Stimulated activated naive CD4-positive, alpha-beta T cell (primary cell): ENCODE measurements around the gene POU6F2.

Experiments used
- DNase-seq, 6 experiments: peaks; one replicate each; lab custom pipeline; 2025; lab: John Stamatoyannopoulos, UW

POU6F2 gene

GRCh38 chr7:39509912-39510311 lies 532.2 kb downstream of the POU6F2 start:
- no peak for DNase-seq

GRCh38 chr7:39510864-39511354 lies 533.2 kb downstream of the POU6F2 start:
- DNase-seq: no peak

- DNase-seq: no peak
Observed at GRCh38 chr7:39515534-39516228, 538.0 kb downstream of the POU6F2 start.

- no peak for DNase-seq
Observed at GRCh38 chr7:39516498-39516897, 538.8 kb downstream of the POU6F2 start.

- no peak for DNase-seq
Observed at GRCh38 chr7:39517240-39517639, 539.5 kb downstream of the POU6F2 start.
